Type B pancreatic cell (in vitro differentiated cells): ENCODE results near the gene NDUFS1. TPM values are rescaled to one million over a fixed set of nuclear protein-coding genes. Genes with fewer than 3 reads are reported as not detected.
"Not testable (repeated sequence)": the region's sequence is repeated elsewhere in the genome, so short reads cannot be mapped to it uniquely, and the experiment has no call there.

Experiments
- DNase-seq: peaks from one replicate; pipeline ENCODE4 v3.0.0; 2021; ENCODE audit warnings: mixed read lengths; ENCODE audit not compliant: unreplicated experiment; ENCODE audit errors: extremely low spot score
- H3K27ac Mint-ChIP-seq: 2 replicates; pipeline ENCODE4 v1.8.0; 2021; ENCODE audit warnings: mild to moderate bottlenecking, mixed read lengths
- H3K27me3 Mint-ChIP-seq: 2 replicates; pipeline ENCODE4 v1.8.0; 2021; ENCODE audit warnings: mixed read lengths
- H3K36me3 Mint-ChIP-seq: 2 replicates; pipeline ENCODE4 v1.8.0; 2021; ENCODE audit warnings: mixed read lengths
- H3K4me1 Mint-ChIP-seq: one replicate; pipeline ENCODE4 v1.8.0; 2021; ENCODE audit warnings: mixed read lengths; ENCODE audit not compliant: unreplicated experiment
- H3K4me3 Mint-ChIP-seq: 2 replicates; pipeline ENCODE4 v1.8.0; 2021; ENCODE audit warnings: mild to moderate bottlenecking, mixed read lengths
- H3K9me3 Mint-ChIP-seq: 2 replicates; pipeline ENCODE4 v1.8.0; 2021; ENCODE audit warnings: mixed read lengths
- total RNA-seq: library from RNA; stranded (reverse); gene quantifications from 2 replicates; pipeline ENCODE4 v1.2.1, GENCODE V29; 2021; ENCODE audit warnings: low replicate concordance
- TF ChIP-seq, protein P1 (sequence below): fragments of 200-600 bp; sonication (generic); conservative IDR thresholded peaks from 2 replicates; pipeline ENCODE4 v1.5.0; 2021; ENCODE audit warnings: antibody characterized with exemption, mild to moderate bottlenecking

Gene NDUFS1
- total RNA-seq, 1 donor from 2014 or later = 95.9 TPM

GRCh38 chr2:206190111-206190510 lies 30.9 kb upstream of the NDUFS1 start:
- Mint-ChIP-seq H3K4me1 (peaks cover 5% of the 10 kb centered on the region), H3K27me3 (no peaks in the 10 kb centered on the region), H3K9me3 (no peaks in the 10 kb centered on the region), H3K27ac (no peak overlapping the region), H3K36me3 (peaks cover 3% of the 10 kb centered on the region), H3K4me3 (no peak overlapping the region)
- TF ChIP-seq, protein P1, sequence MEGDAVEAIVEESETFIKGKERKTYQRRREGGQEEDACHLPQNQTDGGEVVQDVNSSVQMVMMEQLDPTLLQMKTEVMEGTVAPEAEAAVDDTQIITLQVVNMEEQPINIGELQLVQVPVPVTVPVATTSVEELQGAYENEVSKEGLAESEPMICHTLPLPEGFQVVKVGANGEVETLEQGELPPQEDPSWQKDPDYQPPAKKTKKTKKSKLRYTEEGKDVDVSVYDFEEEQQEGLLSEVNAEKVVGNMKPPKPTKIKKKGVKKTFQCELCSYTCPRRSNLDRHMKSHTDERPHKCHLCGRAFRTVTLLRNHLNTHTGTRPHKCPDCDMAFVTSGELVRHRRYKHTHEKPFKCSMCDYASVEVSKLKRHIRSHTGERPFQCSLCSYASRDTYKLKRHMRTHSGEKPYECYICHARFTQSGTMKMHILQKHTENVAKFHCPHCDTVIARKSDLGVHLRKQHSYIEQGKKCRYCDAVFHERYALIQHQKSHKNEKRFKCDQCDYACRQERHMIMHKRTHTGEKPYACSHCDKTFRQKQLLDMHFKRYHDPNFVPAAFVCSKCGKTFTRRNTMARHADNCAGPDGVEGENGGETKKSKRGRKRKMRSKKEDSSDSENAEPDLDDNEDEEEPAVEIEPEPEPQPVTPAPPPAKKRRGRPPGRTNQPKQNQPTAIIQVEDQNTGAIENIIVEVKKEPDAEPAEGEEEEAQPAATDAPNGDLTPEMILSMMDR = no peak
- DNase-seq = no peak

DNA sequence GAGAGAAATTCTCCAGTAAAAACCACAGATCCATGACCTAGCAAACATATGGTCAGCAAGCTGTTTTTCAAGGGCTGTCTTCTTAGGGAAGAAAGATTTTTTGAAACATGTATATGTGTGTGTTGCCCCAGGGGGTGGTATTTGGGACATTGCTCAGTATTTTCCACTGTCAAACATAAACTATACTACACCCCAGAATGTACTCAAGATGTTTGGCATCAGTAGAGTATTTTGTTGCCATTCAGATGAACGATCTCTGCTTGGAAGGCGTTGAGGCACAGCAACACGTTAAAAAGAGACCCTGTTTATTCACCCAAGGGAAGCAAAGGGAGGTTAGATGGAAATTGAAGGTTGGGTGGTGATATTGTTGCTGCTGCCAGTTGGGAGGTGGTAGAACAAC lies 30.4 kb upstream of the NDUFS1 start:
- Mint-ChIP-seq H3K9me3 (no peaks in the 10 kb centered on the region), H3K4me1 (peaks cover 5% of the 10 kb centered on the region), H3K27ac (no peak overlapping the region), H3K36me3 (peaks cover 3% of the 10 kb centered on the region), H3K4me3 (no peak overlapping the region), H3K27me3 (no peaks in the 10 kb centered on the region)
- TF ChIP-seq, protein P1 = no peak
- no peak for DNase-seq

DNA sequence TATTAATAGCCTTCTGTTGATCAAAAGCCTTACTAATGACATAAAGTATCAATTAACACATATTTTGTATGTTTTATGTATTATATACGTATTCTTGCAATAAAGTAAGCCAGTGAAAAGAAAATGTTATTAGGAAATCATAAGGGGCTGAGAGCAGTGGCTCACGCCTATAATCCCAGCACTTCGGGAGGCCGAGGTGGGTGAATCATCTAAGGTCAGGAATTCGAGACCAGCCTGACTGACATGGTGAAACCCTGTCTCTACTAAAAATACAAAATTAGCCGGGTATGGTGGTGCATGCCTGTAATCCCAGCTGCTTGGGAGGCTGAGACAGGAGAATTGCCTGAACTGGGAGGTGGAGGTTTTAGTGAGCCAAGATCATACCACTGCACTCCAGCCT lies 22.3 kb upstream of the NDUFS1 start:
- H3K4me1 Mint-ChIP-seq, H3K27me3 Mint-ChIP-seq, H3K36me3 Mint-ChIP-seq, H3K4me3 Mint-ChIP-seq, H3K27ac Mint-ChIP-seq, DNase-seq, H3K9me3 Mint-ChIP-seq: not testable (repeated sequence)

DNA sequence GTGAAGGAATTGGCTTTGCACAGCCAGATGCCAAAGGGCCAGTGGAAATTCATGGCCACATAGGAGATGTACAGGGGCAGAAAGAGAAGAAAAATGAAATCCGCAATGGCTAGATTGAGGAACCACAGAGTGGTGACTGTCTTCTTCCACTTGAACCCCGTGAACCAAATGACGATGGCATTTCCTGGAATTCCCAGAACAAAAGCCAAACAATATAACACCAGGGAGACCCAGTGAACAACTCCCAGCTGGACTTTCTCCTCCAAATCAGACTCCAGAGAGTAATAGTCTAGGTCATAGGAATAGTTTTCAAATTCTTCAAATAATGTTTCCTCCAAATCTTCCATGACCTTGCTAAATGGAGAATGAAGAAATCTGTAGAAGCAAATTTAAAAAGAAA lies 17.7 kb upstream of the NDUFS1 start:
- DNase-seq = no peak
- TF ChIP-seq, protein P1 = no peak
- no peaks in the 10 kb centered on the region for H3K36me3 Mint-ChIP-seq
- no peaks in the 10 kb centered on the region for H3K27me3 Mint-ChIP-seq
- no peak overlapping the region for H3K27ac Mint-ChIP-seq
- no peaks in the 10 kb centered on the region for H3K9me3 Mint-ChIP-seq
- no peak overlapping the region for H3K4me3 Mint-ChIP-seq
- no peaks in the 10 kb centered on the region for H3K4me1 Mint-ChIP-seq

- Mint-ChIP-seq H3K9me3 (no peaks in the 10 kb centered on the region), H3K36me3 (no peaks in the 10 kb centered on the region), H3K27ac (no peak overlapping the region), H3K4me1 (no peaks in the 10 kb centered on the region), H3K27me3 (no peaks in the 10 kb centered on the region), H3K4me3 (no peak overlapping the region)
- no peak for DNase-seq
- TF ChIP-seq, protein P1 = no peak
These were observed 16.9 kb upstream of the NDUFS1 start for GRCh38 chr2:206176121-206176520.

GRCh38 chr2:206173147-206173546 lies 13.9 kb upstream of the NDUFS1 start:
- DNase-seq = no peak
- Mint-ChIP-seq H3K27ac (no peak overlapping the region), H3K4me1 (no peaks in the 10 kb centered on the region), H3K36me3 (peaks cover 9% of the 10 kb centered on the region), H3K27me3 (no peaks in the 10 kb centered on the region), H3K4me3 (no peak overlapping the region), H3K9me3 (peaks cover 12% of the 10 kb centered on the region)
- TF ChIP-seq, protein P1 = no peak

DNA sequence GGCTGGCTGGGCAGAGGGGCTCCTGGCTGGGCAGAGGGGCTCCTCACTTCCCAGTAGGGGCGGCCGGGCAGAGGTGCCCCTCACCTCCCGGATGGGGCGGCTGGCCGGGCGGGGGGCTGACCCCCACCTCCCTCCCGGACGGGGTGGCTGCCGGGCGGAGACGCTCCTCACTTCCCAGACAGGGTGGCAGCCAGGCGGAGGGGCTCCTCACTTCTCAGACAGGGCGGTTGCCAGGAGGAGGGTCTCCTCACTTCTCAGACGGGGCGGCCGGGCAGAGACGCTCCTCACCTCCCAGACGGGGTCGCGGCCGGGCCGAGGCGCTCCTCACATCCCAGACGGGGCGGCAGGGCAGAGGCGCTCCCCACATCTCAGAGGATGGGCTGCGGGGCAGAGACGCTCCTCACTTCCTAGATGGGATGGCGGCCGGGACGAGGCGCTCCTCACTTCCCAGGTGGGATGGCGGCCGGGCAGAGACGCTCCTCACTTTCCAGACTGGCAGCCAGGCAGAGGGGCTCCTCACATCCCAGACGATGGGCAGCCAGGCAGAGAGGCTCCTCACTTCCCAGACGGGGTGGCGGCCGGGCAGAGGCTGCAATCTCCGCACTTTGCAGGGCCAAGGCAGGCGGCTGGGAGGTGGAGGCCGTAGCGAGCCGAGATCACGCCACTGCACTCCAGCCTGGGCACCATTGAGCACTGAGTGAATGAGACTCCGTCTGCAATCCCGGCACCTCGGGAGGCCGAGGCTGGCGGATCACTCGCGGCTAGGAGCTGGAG lies 12.6 kb upstream of the NDUFS1 start:
- H3K4me3 Mint-ChIP-seq, H3K4me1 Mint-ChIP-seq, DNase-seq, H3K27ac Mint-ChIP-seq, H3K27me3 Mint-ChIP-seq: not testable (repeated sequence)
- Mint-ChIP-seq H3K9me3 (peaks cover 12% of the 10 kb centered on the region), H3K36me3 (peaks cover 14% of the 10 kb centered on the region)

GRCh38 chr2:206168230-206168629 lies 9.0 kb upstream of the NDUFS1 start:
- H3K4me1 Mint-ChIP-seq, DNase-seq, H3K4me3 Mint-ChIP-seq, H3K27ac Mint-ChIP-seq, H3K27me3 Mint-ChIP-seq: not testable (repeated sequence)
- H3K36me3 Mint-ChIP-seq = peaks cover 28% of the 10 kb centered on the region
- peaks cover 12% of the 10 kb centered on the region for H3K9me3 Mint-ChIP-seq
